ENCODE data around the gene NOP9. TPM values are rescaled to one million over a fixed set of nuclear protein-coding genes. Genes with fewer than 3 reads are reported as not detected.

Gene NOP9
- total RNA-seq, 4 donors from 2014 or later, result 18.8 to 20.9 (median 19.3) TPM

- intact Hi-C loops (cut with DNase I; ENCODE audit: low total_unique reads), result no loop called here
- H3K9me3 ChIP-seq, result no peaks in the 10 kb centered on the region
- H3K27ac ChIP-seq, result no peak overlapping the region
- H3K4me3 ChIP-seq, result no peak overlapping the region
- whole genome bisulfite sequencing, 2 donors (ENCODE audit: low coverage in 1 of 2), result 80 to 86% methylated on average over 1 to 16 of the region's 16 CpGs
- in situ Hi-C loops (cut with MboI; ENCODE audit: low pct_ligation_motif_present in 1 of 4, low pct_unique_long_range_greater_than_20kb in 1 of 4, low sequenced_read_pairs in 3 of 4), result no loop called here
- TF ChIP-seq POLR2AphosphoS5 (IDR thresholded peaks at IDR 0.05) (no peak), CTCF (IDR thresholded peaks at IDR 0.05) (no peak), POLR2A (IDR thresholded peaks at IDR 0.05) (no peak)
- H3K27me3 ChIP-seq, result no peaks in the 10 kb centered on the region
- no peaks in the 10 kb centered on the region for H3K36me3 ChIP-seq
- no peaks in the 10 kb centered on the region for H3K4me1 ChIP-seq
- DNase-seq, result no peak
These were observed 39.4 kb upstream of the NOP9 start for GRCh38 chr14:24260026-24260779.

GRCh38 chr14:24260780-24261157 is 38.9 kb upstream of the NOP9 start:
- no peak for DNase-seq
- Histone ChIP-seq H3K27ac (no peak overlapping the region), H3K9me3 (no peaks in the 10 kb centered on the region), H3K27me3 (no peaks in the 10 kb centered on the region), H3K36me3 (peaks cover 0 to 1% (median 0%) of the 10 kb centered on the region in 4 donors), H3K4me1 (no peaks in the 10 kb centered on the region), H3K4me3 (no peak overlapping the region)
- intact Hi-C loops (cut with DNase I; ENCODE audit: low total_unique reads), result no loop called here
- WGBS, 2 donors (ENCODE audit: low coverage in 1 of 2), result 80 to 84% methylated on average over 2 to 4 of the region's 4 CpGs
- no peak for TF ChIP-seq POLR2A (IDR thresholded peaks at IDR 0.05)
- no peak for TF ChIP-seq POLR2AphosphoS5 (IDR thresholded peaks at IDR 0.05)
- TF ChIP-seq EP300 (IDR thresholded peaks at IDR 0.05; ENCODE audit: low read depth), result no peak
- no peak for TF ChIP-seq CTCF (IDR thresholded peaks at IDR 0.05)
- in situ Hi-C loops (cut with MboI; ENCODE audit: low pct_ligation_motif_present in 1 of 4, low pct_unique_long_range_greater_than_20kb in 1 of 4, low sequenced_read_pairs in 3 of 4), result no loop called here

GRCh38 chr14:24261256-24261968 is 38.2 kb upstream of the NOP9 start:
- H3K27me3 ChIP-seq, result no peaks in the 10 kb centered on the region
- in situ Hi-C loops (cut with MboI; ENCODE audit: low pct_ligation_motif_present in 1 of 4, low pct_unique_long_range_greater_than_20kb in 1 of 4, low sequenced_read_pairs in 3 of 4), result no loop called here
- no peaks in the 10 kb centered on the region for H3K4me1 ChIP-seq
- H3K4me3 ChIP-seq, result no peak overlapping the region
- TF ChIP-seq POLR2AphosphoS5 (IDR thresholded peaks at IDR 0.05), result no peak
- TF ChIP-seq EP300 (IDR thresholded peaks at IDR 0.05; ENCODE audit: low read depth), result no peak
- no peak for TF ChIP-seq CTCF (IDR thresholded peaks at IDR 0.05)
- TF ChIP-seq POLR2A (IDR thresholded peaks at IDR 0.05), result no peak
- H3K36me3 ChIP-seq, result peaks cover 0 to 7% (median 0%) of the 10 kb centered on the region in 4 donors
- no peaks in the 10 kb centered on the region for H3K9me3 ChIP-seq
- DNase-seq, result no peak
- intact Hi-C loops (cut with DNase I; ENCODE audit: low total_unique reads), result no loop called here
- 92 to 100% methylated on average over 3 to 20 of the region's 20 CpGs for WGBS, 2 donors (ENCODE audit: low coverage in 1 of 2)
- no peak overlapping the region for H3K27ac ChIP-seq

GRCh38 chr14:24261969-24262327 is 37.7 kb upstream of the NOP9 start:
- in situ Hi-C loops (cut with MboI; ENCODE audit: low pct_ligation_motif_present in 1 of 4, low pct_unique_long_range_greater_than_20kb in 1 of 4, low sequenced_read_pairs in 3 of 4), result no loop called here
- intact Hi-C loops (cut with DNase I; ENCODE audit: low total_unique reads), result no loop called here
- TF ChIP-seq POLR2A (IDR thresholded peaks at IDR 0.05) (no peak), EP300 (IDR thresholded peaks at IDR 0.05; ENCODE audit: low read depth) (no peak), POLR2AphosphoS5 (IDR thresholded peaks at IDR 0.05) (no peak), CTCF (IDR thresholded peaks at IDR 0.05) (no peak)
- Histone ChIP-seq H3K27me3 (no peaks in the 10 kb centered on the region), H3K9me3 (no peaks in the 10 kb centered on the region), H3K27ac (no peak overlapping the region), H3K4me1 (no peaks in the 10 kb centered on the region), H3K4me3 (no peak overlapping the region), H3K36me3 (peaks cover 0 to 10% (median 0%) of the 10 kb centered on the region in 4 donors)
- no peak for DNase-seq
- 90% methylated on average over 17 of the region's 19 CpGs; no CpG with 5 or more reads in 1 of the 2 donors for WGBS, 2 donors (ENCODE audit: low coverage in 1 of 2)

All from transverse colon (tissue), 4 donors.